ENCODE data around the gene RPL32. TPM values are rescaled to one million over a fixed set of nuclear protein-coding genes. Genes with fewer than 3 reads are reported as not detected.

Gene RPL32
- total and polyA plus RNA-seq, 9 donors: 1,975 to 7,414 (median 2,983) TPM

GRCh38 chr3:12818773-12819172, 22.6 kb downstream of the RPL32 start:
- Histone ChIP-seq H3K9me3 (no peaks in the 10 kb centered on the region), H3K4me3 (no peak overlapping the region), H3K4me1 (ENCODE audit: insufficient read depth) (no peaks in the 10 kb centered on the region), H3K36me3 (no peaks in the 10 kb centered on the region), H3K27ac (no peak overlapping the region), H3K27me3 (no peaks in the 10 kb centered on the region)
- DNase-seq: no peak
- TF ChIP-seq CTCF (IDR thresholded peaks at IDR 0.05) (no peak), EP300 (IDR thresholded peaks at IDR 0.05) (no peak), POLR2A (IDR thresholded peaks at IDR 0.05) (no peak)
- WGBS, 3 donors: 51 to 71% (median 55%) methylated on average over 5 of the region's 5 CpGs
- intact Hi-C loops (cut with DNase I): no loop called here

- TF ChIP-seq CTCF (IDR thresholded peaks at IDR 0.05) (no peak), EP300 (IDR thresholded peaks at IDR 0.05) (no peak), POLR2A (IDR thresholded peaks at IDR 0.05) (no peak)
- DNase-seq: no peak
- H3K27me3 ChIP-seq: no peaks in the 10 kb centered on the region
- no peaks in the 10 kb centered on the region for H3K36me3 ChIP-seq
- no peaks in the 10 kb centered on the region for H3K9me3 ChIP-seq
- no peak overlapping the region for H3K4me3 ChIP-seq
- intact Hi-C loops (cut with DNase I): no loop called here
- H3K27ac ChIP-seq: no peak overlapping the region
- H3K4me1 ChIP-seq (ENCODE audit: insufficient read depth): no peaks in the 10 kb centered on the region
- 82 to 87% (median 83%) methylated on average over 8 of the region's 8 CpGs for WGBS, 3 donors
Observed at GRCh38 chr3:12818273-12818672, 23.1 kb downstream of the RPL32 start.

GRCh38 chr3:12817343-12817710, 24.0 kb downstream of the RPL32 start:
- Histone ChIP-seq H3K4me1 (ENCODE audit: insufficient read depth) (no peaks in the 10 kb centered on the region), H3K27me3 (no peaks in the 10 kb centered on the region), H3K27ac (no peak overlapping the region), H3K4me3 (no peak overlapping the region), H3K36me3 (no peaks in the 10 kb centered on the region), H3K9me3 (no peaks in the 10 kb centered on the region)
- DNase-seq: no peak
- no peak for TF ChIP-seq CTCF (IDR thresholded peaks at IDR 0.05)
- no peak for TF ChIP-seq POLR2A (IDR thresholded peaks at IDR 0.05)
- no peak for TF ChIP-seq EP300 (IDR thresholded peaks at IDR 0.05)
- intact Hi-C loops (cut with DNase I): no loop called here
- WGBS, 3 donors: 63 to 80% (median 72%) methylated on average over 11 to 16 of the region's 16 CpGs

- no peak overlapping the region for H3K27ac ChIP-seq
- TF ChIP-seq POLR2A (IDR thresholded peaks at IDR 0.05) (no peak), EP300 (IDR thresholded peaks at IDR 0.05) (no peak), CTCF (IDR thresholded peaks at IDR 0.05) (no peak)
- H3K4me1 ChIP-seq (ENCODE audit: insufficient read depth): no peaks in the 10 kb centered on the region
- 88 to 92% (median 90%) methylated on average over 32 to 34 of the region's 34 CpGs for WGBS, 3 donors
- H3K4me3 ChIP-seq: no peak overlapping the region
- H3K9me3 ChIP-seq: no peaks in the 10 kb centered on the region
- H3K27me3 ChIP-seq: no peaks in the 10 kb centered on the region
- intact Hi-C loops (cut with DNase I): no loop called here
- DNase-seq: no peak
- H3K36me3 ChIP-seq: no peaks in the 10 kb centered on the region
Observed at GRCh38 chr3:12816521-12817342, 24.6 kb downstream of the RPL32 start.
